Measurements from ENCODE around the gene CTNNA3.

Gene CTNNA3

GRCh38 chr10:67277402-67277801, 418.6 kb downstream of the CTNNA3 start:
- DNase-seq (ENCODE audit: low read depth in 2 of 2): no peak
- no peak for TF ChIP-seq CTCF (IDR thresholded peaks at IDR 0.05; ENCODE audit: low read depth, low read length)
- H3K4me3 ChIP-seq (replicated peaks in 1 of 2; ENCODE audit: low read depth in 2 of 2, low read length in 2 of 2): no peak overlapping the region

DNA sequence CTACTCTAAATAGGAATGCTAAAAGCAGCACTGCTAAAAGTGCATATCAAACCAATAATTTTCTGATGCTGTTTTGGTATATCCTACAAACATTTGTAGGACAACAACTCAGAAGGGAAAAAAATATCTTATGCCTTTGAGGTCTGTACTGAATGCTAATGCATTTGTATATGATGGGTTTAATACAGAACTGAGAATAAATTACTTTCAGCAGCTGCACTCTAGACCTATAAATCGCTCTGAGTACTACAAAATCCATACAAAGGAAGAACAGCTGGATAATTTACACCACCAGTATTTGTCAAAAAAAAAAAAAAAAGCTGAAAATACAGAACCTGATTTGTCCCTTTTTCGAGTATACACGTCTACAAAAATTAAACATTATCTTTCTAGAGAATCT, 426.2 kb downstream of the CTNNA3 start:
- no peak for DNase-seq (ENCODE audit: low read depth in 2 of 2)
- TF ChIP-seq CTCF (IDR thresholded peaks at IDR 0.05; ENCODE audit: low read depth, low read length): no peak

DNA sequence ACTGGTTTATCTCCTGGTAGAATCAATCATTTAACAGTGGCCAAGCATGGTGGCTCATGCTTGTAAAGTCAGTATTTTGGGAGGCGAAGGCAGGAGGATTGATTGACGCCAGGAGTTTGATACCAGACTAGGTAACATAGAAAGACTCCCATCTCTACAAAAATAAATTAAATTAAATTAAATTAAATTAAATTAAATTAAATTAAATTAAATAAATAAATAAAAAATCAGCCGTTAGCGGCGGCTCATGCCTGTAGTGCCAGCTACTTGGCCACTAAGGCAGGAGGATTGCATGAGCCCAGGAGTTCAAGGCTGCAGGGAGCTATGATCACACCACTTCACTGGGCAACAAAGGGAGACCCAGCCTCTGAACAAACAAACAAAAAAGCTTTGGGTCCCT, 427.8 kb downstream of the CTNNA3 start:
- DNase-seq (ENCODE audit: low read depth in 2 of 2): no peak
- no peak for TF ChIP-seq CTCF (IDR thresholded peaks at IDR 0.05; ENCODE audit: low read depth, low read length)
- no peak overlapping the region for H3K4me3 ChIP-seq (replicated peaks in 1 of 2; ENCODE audit: low read depth in 2 of 2, low read length in 2 of 2)

More for the DNA sequence above, 426.2 kb downstream of the CTNNA3 start:
- no peak overlapping the region for H3K4me3 ChIP-seq (replicated peaks in 1 of 2; ENCODE audit: low read depth in 2 of 2, low read length in 2 of 2)

DNA sequence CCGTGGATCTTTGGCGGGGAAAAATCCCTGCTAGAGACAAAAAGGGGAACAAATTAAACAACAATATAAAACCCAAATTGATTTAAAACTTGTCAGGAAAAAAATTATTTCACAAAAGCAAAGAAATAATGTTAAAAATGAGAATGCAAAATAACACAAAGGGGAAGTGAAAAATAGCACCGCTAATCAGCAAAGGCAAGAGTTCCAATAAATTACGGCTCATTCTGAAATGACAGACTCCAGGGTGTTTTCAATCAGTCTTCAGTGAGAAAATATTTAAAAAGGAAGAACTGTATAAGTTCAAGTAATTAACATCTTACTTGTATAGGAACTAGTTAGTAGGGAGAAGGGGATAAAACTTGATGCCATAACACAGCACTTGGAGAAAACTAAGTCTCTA, 433.3 kb downstream of the CTNNA3 start:
- DNase-seq (ENCODE audit: low read depth in 2 of 2): no peak
- H3K4me3 ChIP-seq (replicated peaks in 1 of 2; ENCODE audit: low read depth in 2 of 2, low read length in 2 of 2): no peak overlapping the region
- TF ChIP-seq CTCF (IDR thresholded peaks at IDR 0.05; ENCODE audit: low read depth, low read length): no peak

GRCh38 chr10:67261300-67261797, 434.6 kb downstream of the CTNNA3 start:
- no peak for DNase-seq (ENCODE audit: low read depth in 2 of 2)
- H3K4me3 ChIP-seq (replicated peaks in 1 of 2; ENCODE audit: low read depth in 2 of 2, low read length in 2 of 2): no peak overlapping the region
- TF ChIP-seq CTCF (IDR thresholded peaks at IDR 0.05; ENCODE audit: low read depth, low read length): no peak

DNA sequence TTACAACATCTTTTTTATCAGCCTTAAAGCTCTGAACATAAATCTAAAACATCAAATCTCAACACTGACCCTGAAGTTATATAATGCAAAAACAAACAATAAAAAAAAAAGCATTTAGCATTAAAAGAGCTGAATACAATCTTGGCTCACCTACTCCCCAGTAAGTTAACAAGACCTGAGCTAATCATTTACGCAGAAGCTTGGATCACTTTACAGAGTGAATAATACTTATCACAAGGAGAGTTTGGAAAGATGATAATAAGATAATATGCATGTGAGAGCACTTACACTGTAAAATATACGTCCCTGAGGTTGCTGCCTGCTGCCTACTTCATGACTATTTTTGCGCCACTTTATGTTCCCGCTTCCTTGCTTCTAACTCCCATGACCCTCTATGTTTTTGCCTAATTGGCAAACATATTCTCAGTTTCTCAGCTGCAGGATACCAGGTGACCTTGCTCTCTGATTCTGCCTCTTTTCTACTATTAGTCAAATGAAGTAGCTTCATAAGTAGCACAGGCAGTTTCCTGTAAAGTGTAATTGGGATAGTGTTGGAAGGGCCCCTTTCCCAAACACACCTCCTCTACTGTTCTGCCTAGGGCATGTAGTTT, 436.6 kb downstream of the CTNNA3 start:
- no peak overlapping the region for H3K4me3 ChIP-seq (replicated peaks in 1 of 2; ENCODE audit: low read depth in 2 of 2, low read length in 2 of 2)
- no peak for TF ChIP-seq CTCF (IDR thresholded peaks at IDR 0.05; ENCODE audit: low read depth, low read length)
- no peak for DNase-seq (ENCODE audit: low read depth in 2 of 2)
